GM12878 (cell line): ENCODE data around the gene LCN1. TPM values are rescaled to one million over a fixed set of nuclear protein-coding genes. Genes with fewer than 3 reads are reported as not detected.

ENCODE experiments used
- ATAC-seq: fragments of 200-7000 bp; cut with Tn5 transposase; 3 replicates; pipeline ENCODE4 v1.9.1; 2020; ENCODE audit warnings: mild to moderate bottlenecking, moderate library complexity
- BruUV-seq: library from RNA; stranded (reverse); fragments of 400-500 nt; replicated peaks from 2 replicates; lab custom pipeline; 2021; lab: Mats Ljungman, UMichigan
- CTCF ChIA-PET: fragments of 300-600 bp; sonication (Branson Sonifier 250); formaldehyde crosslinking; extraction: SDS; loops from one replicate; lab custom pipeline; 2021; ENCODE audit warnings: inconsistent platforms; lab: Yijun Ruan, JAX
- POLR2A ChIA-PET: fragments of 350-600 bp; formaldehyde crosslinking; extraction: SDS; loops from one replicate; lab custom pipeline; 2021; ENCODE audit warnings: inconsistent platforms; lab: Charles Lee
- RAD21 ChIA-PET: fragments of 300-600 bp; sonication (Branson Sonifier 250); formaldehyde crosslinking; loops from one replicate; lab custom pipeline; 2023; ENCODE audit warnings: antibody characterized with exemption; ENCODE audit not compliant: unreplicated experiment; lab: Charles Lee
- SMC1A ChIA-PET: fragments of 300-600 bp; sonication (Branson Sonifier 250); formaldehyde crosslinking; loops from one replicate; lab custom pipeline; 2023; ENCODE audit not compliant: unreplicated experiment, uncharacterized antibody; lab: Charles Lee
- DNase-seq: peaks from one replicate; pipeline ENCODE4 v3.0.0-alpha.2; 2011; ENCODE audit warnings: low read depth, low spot score
- FAIRE-seq: peaks from 3 replicates; lab custom pipeline; 2011; peaks lifted over from hg19 to GRCh38; lab: Jason Lieb, UNC
- H2AFZ ChIP-seq: 2 replicates; pipeline ENCODE4 v1.6.0; 2011; ENCODE audit warnings: low read depth, low read length, control low read depth; ENCODE audit not compliant: control insufficient read depth
- H3K27ac ChIP-seq: 2 replicates; pipeline ENCODE4 v1.5.1; 2011; ENCODE audit warnings: control low read depth; ENCODE audit not compliant: control insufficient read depth, insufficient read depth
- H3K27me3 ChIP-seq, 2 experiments: replicated peaks in 1 of 2; 2 replicates each; pipeline versions ENCODE4 v1.6.0 to v1.6.1; 2011; ENCODE audit warnings: low read length in 1 of 2; ENCODE audit not compliant: control insufficient read depth in 2 of 2, insufficient read depth in 2 of 2
- H3K36me3 ChIP-seq, 2 experiments: 2 replicates each; pipeline ENCODE4 v1.5.1; 2011; ENCODE audit warnings: low read length in 1 of 2; ENCODE audit not compliant: control insufficient read depth in 2 of 2, insufficient read depth in 2 of 2
- H3K4me1 ChIP-seq: 2 replicates; pipeline ENCODE4 v1.6.1; 2011; ENCODE audit warnings: mild to moderate bottlenecking, low read length, moderate library complexity, mixed read lengths; ENCODE audit not compliant: control insufficient read depth, insufficient read depth
- H3K4me2 ChIP-seq: 2 replicates; pipeline ENCODE4 v1.6.0; 2011; ENCODE audit warnings: control low read depth; ENCODE audit not compliant: control insufficient read depth, insufficient read depth
- H3K4me3 ChIP-seq: fragments of 200-600 bp; sonication (generic); 2 replicates; pipeline ENCODE4 v1.5.1; 2016
- H3K79me2 ChIP-seq: 2 replicates; pipeline ENCODE4 v1.6.0; 2011; ENCODE audit warnings: low read length; ENCODE audit not compliant: control insufficient read depth, insufficient read depth
- H3K9ac ChIP-seq: 2 replicates; pipeline ENCODE4 v1.8.0; 2011; ENCODE audit warnings: low read length, control low read depth, mixed read lengths; ENCODE audit not compliant: control insufficient read depth, insufficient read depth
- H3K9me3 ChIP-seq: replicated peaks from 3 replicates; pipeline ENCODE4 v1.5.1; 2011; ENCODE audit warnings: mild to moderate bottlenecking, low read length; ENCODE audit not compliant: control insufficient read depth, insufficient read depth
- H4K20me1 ChIP-seq: 2 replicates; pipeline ENCODE4 v1.6.0; 2011; ENCODE audit not compliant: control insufficient read depth, insufficient read depth
- GABPA ChIP-seq: IDR thresholded peaks from 2 replicates; pipeline ENCODE4 v1.6.1; 2014; ENCODE audit warnings: antibody characterized with exemption, low read depth, mild to moderate bottlenecking, inconsistent platforms
- HDAC6 ChIP-seq: fragments of 200-600 bp; sonication (generic); IDR thresholded peaks from one replicate; pipeline ENCODE4 v1.8.0; 2017; ENCODE audit warnings: antibody characterized with exemption; ENCODE audit not compliant: unreplicated experiment
- KDM1A ChIP-seq: fragments of 200-600 bp; sonication (generic); IDR thresholded peaks from 2 replicates; pipeline ENCODE4 v1.6.1; 2016; ENCODE audit warnings: borderline replicate concordance
- NFYB ChIP-seq: IDR thresholded peaks from 2 replicates; pipeline ENCODE4 v1.6.1; 2011; ENCODE audit warnings: low read depth, mild to moderate bottlenecking, low read length, improper control_type of control experiment, moderate library complexity; ENCODE audit not compliant: insufficient read depth
- NR2C2 ChIP-seq: IDR thresholded peaks from 2 replicates; pipeline ENCODE4 v1.6.1; 2011; ENCODE audit warnings: borderline replicate concordance, low read depth; ENCODE audit not compliant: control insufficient read depth, insufficient read length
- RCOR1 ChIP-seq: conservative IDR thresholded peaks from 2 replicates; pipeline ENCODE4 v1.6.1; 2012; ENCODE audit warnings: low read depth, low read length, improper control_type of control experiment
- TCF12 ChIP-seq: IDR thresholded peaks from 2 replicates; pipeline ENCODE4 v1.6.1; 2011; ENCODE audit warnings: low read depth, mild to moderate bottlenecking, low read length
- WGBS: methylation state at CpG from one replicate; pipeline ENCODE4 v1.1.6; 2016; ENCODE audit warnings: low lambda C conversion rate; ENCODE audit not compliant: insufficient replicate concordance, insufficient coverage; ENCODE audit errors: missing lambda C conversion rate; 5-methylcytosine and 5-hydroxymethylcytosine counted together
- in situ Hi-C: fragments of 300-500 bp; cut with MboI; formaldehyde crosslinking; loops from 9 replicates; pipeline ENCODE4 v1.14.3; 2018; ENCODE audit warnings: mixed read lengths
- intact Hi-C: fragments of 100-400 bp; cut with micrococcal nuclease; formaldehyde crosslinking; loops from one replicate; pipeline ENCODE4 v1.14.2; 2022; ENCODE audit not compliant: unreplicated experiment
- polyA plus RNA-seq, 11 experiments: library from polyadenylated mRNA; depleted of rRNA in 4 of 11; unstranded in 6 of 11; stranded (reverse) in 5 of 11; fragments of >200 nt; fragmentation: Nextera tagmentation in 4 of 11; fragmentation: Illumina TruSeq in 1 of 11; extraction: Ambion mirVana in 4 of 11; extraction: Trizol in 1 of 11; gene quantifications; 1 replicate in 1 of 11; 2 replicates in 10 of 11; pipeline versions ENCODE4 v1.2.1 to v1.2.3, GENCODE V29; 2011 to 2016; ENCODE audit warnings: inconsistent platforms in 2 of 11, missing spikeins in 2 of 11, low read depth in 1 of 11
- total RNA-seq, 4 experiments: library from RNA; depleted of rRNA in 3 of 4; stranded (reverse); fragments of >200 nt in 3 of 4; fragmentation: Illumina TruSeq in 1 of 4; extraction: Trizol in 1 of 4; gene quantifications; 2 replicates each; pipeline versions ENCODE4 v1.2.1 to v1.2.3, GENCODE V29; 2013 to 2021
- TF ChIP-seq, protein P1 (sequence below): fragments of 450-650 bp; formaldehyde crosslinking; IDR thresholded peaks from 2 replicates; pipeline ENCODE4 v1.4.0; 2020; ENCODE audit warnings: mild to moderate bottlenecking, moderate library complexity

LCN1 gene
- total and polyA plus RNA-seq, 10 of the 15 experiments (the other 5 are each of a cell fraction or from before 2014, with no cell fraction given) = not detected

DNA sequence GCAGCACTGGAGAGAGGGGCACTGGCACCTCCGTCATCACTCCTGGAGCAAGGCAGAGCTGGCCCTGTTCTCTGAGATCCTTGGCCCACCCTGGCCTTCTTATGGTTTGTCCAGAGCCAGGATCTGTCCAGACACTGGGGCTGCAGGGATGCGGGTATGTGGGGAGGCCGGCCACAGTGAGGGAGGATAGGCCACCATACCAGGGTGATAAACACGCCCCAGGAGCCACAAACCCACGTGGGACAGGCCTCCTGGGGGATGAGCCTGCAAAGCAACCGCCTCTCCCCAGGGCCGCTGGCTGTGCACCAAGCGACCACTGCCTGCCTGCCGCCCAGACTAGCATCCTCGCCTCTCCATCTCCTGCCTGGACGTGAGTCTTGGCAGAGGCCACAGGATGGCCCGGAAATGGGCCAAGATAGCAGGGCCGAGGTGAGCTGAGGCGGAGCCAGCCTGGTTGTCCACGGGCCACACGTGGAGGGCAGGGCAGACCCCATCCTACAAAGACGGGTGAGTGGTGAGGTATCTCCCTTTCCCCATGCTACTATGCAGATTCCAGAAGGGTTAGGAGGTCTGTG is 29.2 kb downstream of the LCN1 start:
- H3K27ac ChIP-seq = no peak overlapping the region
- in situ Hi-C loops (no loop called here), intact Hi-C loops (no loop called here)
- H2AFZ ChIP-seq = no peak overlapping the region
- DNase-seq = no peak
- no peak overlapping the region for H3K4me3 ChIP-seq
- no peak overlapping the region for H3K4me2 ChIP-seq
- H4K20me1 ChIP-seq = no peaks in the 10 kb centered on the region
- SMC1A ChIA-PET = no interaction called here
- H3K27me3 ChIP-seq = no peaks in the 10 kb centered on the region
- BruUV-seq = no TSS peak
- RAD21 ChIA-PET = no interaction called here
- no peaks in the 10 kb centered on the region for H3K36me3 ChIP-seq
- 18% methylated on average over 17 of the region's 17 CpGs for WGBS
- no peak for FAIRE-seq
- no peaks in the 10 kb centered on the region for H3K9me3 ChIP-seq
- no peaks in the 10 kb centered on the region for H3K79me2 ChIP-seq
- no peak overlapping the region for H3K9ac ChIP-seq
- H3K4me1 ChIP-seq = no peaks in the 10 kb centered on the region
- POLR2A ChIA-PET = no interaction called here
- ATAC-seq = no peak
- CTCF ChIA-PET = no interaction called here
- TF ChIP-seq NR2C2 = no peak
- no peak for TF ChIP-seq RCOR1
- TF ChIP-seq TCF12 = no peak
- no peak for TF ChIP-seq NFYB
- no peak for TF ChIP-seq KDM1A
- TF ChIP-seq HDAC6 = no peak
- no peak for TF ChIP-seq GABPA
- TF ChIP-seq, protein P1, sequence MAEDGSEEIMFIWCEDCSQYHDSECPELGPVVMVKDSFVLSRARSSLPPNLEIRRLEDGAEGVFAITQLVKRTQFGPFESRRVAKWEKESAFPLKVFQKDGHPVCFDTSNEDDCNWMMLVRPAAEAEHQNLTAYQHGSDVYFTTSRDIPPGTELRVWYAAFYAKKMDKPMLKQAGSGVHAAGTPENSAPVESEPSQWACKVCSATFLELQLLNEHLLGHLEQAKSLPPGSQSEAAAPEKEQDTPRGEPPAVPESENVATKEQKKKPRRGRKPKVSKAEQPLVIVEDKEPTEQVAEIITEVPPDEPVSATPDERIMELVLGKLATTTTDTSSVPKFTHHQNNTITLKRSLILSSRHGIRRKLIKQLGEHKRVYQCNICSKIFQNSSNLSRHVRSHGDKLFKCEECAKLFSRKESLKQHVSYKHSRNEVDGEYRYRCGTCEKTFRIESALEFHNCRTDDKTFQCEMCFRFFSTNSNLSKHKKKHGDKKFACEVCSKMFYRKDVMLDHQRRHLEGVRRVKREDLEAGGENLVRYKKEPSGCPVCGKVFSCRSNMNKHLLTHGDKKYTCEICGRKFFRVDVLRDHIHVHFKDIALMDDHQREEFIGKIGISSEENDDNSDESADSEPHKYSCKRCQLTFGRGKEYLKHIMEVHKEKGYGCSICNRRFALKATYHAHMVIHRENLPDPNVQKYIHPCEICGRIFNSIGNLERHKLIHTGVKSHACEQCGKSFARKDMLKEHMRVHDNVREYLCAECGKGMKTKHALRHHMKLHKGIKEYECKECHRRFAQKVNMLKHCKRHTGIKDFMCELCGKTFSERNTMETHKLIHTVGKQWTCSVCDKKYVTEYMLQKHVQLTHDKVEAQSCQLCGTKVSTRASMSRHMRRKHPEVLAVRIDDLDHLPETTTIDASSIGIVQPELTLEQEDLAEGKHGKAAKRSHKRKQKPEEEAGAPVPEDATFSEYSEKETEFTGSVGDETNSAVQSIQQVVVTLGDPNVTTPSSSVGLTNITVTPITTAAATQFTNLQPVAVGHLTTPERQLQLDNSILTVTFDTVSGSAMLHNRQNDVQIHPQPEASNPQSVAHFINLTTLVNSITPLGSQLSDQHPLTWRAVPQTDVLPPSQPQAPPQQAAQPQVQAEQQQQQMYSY (CRISPR knock-in tag) = no peak
